SIG-M5 treated with dmso at 0.1 percent for 504 hours (cell line): ENCODE data around the gene ITPR2.
A peak's percentile ranks its signal among the peaks of the same experiment; 100 is the strongest.
"Not testable (repeated sequence)": the region's sequence is repeated elsewhere in the genome, so short reads cannot be mapped to it uniquely, and the experiment has no call there.

ENCODE experiments used
- DNase-seq: peaks from one replicate; lab custom pipeline; 2025; ENCODE audit not compliant: unreplicated experiment; lab: John Stamatoyannopoulos, UW

The ITPR2 gene

DNA sequence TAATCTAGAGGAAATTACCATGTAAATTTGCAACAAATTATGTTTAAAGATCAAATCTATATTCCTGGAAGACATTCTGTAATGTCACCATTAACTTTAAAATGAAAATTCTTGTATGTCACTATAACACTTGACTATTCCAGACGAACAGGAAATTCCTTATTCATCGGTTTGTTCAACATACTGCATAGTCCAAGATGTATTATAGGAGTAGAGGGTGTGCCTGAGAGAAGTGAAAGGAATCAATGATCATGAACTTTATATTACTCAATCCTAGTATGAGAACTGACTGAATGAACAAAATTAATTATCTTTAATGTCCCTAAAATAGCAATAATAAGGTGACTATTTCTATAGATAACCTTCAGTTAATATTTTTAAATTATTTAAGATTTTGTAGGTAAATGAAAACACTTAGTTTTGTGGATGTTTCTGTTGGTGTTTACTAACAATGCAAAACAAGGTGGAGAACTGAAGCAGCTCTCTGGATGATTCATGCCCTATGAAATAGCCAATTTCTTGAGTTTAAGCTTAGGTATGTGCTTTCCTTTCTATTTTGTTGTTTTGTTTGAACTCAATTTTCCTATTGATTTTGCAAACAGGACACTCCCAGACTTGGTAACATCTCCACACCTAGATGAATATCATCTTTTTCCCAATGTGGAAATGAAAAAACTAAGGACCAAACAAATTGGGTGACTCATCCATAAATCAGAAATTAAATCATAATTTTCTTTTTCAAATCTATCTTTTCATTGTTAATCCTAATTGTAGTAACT is 18.2 kb upstream of the ITPR2 start:
- DNase-seq: no peak

DNA sequence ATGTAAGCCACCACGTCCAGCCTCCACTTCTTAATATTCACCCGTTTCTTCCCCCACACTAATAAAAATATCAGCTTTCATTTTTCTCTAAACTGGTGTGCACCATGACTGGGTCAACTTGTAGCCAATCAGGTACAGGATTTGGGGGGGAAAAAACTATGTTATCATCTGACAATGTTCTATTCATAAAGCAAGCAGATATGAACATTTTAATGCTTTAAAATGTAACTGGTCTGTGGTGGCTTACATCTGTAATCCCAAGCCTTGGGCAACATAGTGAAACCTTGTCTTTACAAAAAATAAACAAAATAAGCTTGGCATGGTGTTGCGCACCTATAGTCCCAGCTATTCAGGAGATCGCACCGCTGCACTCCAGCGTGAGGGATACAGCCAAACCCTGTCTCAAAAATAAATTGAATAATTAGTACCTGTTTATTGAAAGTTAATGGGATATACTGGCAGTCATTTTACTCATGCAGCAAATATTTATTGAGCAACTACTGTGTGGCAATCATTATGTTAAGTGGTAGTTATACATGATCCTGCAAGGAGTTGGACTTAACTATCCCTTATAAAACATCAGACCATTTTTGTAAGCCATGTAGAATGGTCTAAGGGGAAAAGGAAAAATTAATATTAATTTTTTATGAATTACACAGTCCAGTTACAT is 15.3 kb upstream of the ITPR2 start:
- DNase-seq: no peak

DNA sequence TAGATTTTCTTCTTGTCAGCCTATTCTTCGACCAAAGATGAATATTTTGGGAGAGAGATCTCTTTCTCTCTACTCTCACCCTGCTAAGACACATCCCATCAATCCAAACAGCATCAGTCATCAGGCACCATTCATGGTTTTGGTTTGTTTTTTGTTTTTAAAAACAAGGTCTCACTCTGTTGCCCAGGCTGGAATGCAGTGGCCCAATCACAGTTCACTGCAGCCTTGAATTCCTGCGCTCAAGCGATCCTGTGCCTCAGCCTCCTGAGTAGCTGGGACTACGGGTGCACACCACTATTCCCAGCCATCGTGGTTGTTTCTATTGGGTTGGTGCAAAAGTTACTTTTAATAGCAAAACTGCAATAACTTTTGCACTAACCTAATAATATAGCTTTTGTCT is 14.4 kb upstream of the ITPR2 start:
- DNase-seq: no peak

DNA sequence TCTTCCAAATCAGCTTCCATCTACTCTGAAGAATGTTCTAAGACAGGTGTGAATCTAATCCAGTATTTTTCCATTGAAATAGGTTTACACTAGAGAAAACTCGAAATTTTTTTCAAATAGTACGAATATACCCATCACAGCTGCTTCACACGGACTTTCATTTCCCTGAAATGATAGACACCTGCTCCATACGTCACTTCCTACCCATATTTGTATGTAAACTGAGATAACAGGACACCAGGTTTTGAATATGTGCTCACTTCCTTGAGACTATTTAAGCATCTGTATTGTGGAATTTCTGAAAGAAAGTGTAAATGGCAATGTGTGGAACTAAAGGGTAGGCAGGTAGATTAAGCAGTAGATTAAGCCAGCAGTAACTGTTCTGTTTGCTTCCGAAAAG is 13.4 kb upstream of the ITPR2 start:
- no peak for DNase-seq

DNA sequence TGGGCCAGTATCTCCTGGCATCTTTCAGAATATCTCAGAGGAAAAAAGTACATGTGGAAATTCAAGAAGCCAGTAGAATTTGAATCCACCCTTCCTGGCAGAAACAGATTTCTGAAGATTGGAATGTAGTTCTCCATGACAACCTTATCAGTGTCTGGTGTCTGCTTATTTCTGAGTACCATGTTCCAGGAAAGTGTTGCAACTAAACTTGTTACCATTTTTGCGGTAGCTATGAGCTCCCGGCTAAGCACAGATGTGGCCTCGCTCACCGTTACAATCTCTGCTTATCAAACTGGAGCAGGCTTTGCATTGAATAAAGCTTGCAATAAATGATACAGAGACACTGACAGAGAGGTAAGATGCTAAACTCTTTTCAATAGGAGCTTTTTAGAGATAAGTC is 13.0 kb upstream of the ITPR2 start:
- peak; percentile 6 for DNase-seq

DNA sequence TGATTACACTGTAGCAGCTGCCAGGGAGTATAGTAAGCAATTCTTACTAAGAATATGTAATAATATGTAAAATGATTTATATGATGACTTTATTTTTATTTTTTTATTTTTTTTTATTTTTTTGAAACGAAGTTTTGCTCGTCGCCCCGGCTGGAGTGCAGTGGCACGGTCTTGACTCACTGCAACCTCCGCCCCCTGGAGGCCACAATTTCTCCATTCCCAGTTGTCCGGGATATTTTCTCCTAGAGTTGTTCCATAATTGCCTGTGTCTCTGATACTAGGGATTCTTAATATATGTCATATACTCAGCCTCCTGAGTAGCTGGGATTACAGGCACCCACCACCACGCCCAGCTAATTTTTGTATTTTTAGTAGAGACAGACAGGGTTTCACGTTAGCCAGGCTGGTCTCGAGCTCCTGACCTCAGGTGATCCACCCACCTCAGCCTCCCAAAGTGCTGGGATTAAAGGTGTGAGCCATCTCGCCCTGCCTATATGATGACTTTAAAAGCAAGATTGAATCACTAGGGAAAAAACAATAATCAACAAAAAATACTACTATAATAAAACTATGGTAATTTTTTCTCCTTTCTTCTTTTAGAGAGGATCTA is 12.2 kb upstream of the ITPR2 start:
- DNase-seq: no peak

DNA sequence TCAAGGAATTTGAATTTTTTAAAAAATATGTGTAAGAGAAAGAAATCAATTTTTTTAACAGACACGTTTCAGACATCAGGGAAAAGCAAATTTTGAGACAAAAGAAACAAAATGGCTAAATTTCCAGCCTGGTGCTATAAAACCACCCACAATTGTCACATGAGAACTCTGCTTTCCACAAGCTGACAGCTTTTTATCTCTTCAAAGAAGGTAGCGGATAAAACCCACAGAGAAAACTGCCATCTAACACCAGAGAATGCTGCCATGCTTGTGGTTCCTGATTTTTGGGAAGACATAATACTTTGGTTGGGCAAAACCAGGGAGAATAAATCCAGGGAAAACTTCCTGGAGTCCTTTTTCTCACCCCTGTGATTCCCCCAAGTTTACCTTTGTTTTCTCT is 10.3 kb upstream of the ITPR2 start:
- no peak for DNase-seq

DNA sequence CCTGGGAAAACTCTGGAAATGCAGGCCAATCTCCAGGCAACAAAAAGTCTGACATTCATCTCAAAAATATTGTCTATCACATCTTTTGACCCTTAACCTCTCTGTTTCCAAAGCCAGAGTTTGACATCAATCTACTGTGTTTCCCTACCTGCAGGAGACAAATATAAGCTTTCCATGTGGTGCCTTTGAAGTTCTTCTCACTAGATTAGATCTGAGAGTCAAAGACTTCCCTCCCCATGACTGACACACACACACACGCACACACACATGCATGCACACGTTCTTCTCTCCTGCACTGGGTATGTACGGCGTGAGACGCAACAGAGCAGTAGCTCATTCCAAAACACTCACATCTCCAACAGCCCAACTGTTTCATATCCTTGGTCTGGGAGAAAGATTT is 8.1 kb upstream of the ITPR2 start:
- no peak for DNase-seq

DNA sequence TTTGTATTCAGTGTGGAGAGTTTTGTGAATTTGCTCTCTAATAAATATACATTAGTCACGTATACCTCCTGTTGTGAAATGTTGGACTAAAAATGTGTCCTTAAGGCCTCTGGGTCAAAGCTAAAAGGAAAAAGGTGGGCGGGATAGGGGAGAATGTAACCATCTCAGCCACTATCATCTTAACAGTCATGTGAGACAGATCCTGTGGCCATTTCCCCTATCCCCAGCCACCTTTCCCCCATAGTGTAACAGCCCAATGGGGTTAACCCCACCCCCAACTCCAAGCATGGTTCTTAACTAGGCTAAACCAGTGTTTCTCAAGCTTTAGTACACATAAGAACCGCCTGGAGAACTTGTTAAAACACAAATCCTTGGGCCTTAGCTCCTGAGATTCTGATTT is 6.5 kb upstream of the ITPR2 start:
- no peak for DNase-seq

DNA sequence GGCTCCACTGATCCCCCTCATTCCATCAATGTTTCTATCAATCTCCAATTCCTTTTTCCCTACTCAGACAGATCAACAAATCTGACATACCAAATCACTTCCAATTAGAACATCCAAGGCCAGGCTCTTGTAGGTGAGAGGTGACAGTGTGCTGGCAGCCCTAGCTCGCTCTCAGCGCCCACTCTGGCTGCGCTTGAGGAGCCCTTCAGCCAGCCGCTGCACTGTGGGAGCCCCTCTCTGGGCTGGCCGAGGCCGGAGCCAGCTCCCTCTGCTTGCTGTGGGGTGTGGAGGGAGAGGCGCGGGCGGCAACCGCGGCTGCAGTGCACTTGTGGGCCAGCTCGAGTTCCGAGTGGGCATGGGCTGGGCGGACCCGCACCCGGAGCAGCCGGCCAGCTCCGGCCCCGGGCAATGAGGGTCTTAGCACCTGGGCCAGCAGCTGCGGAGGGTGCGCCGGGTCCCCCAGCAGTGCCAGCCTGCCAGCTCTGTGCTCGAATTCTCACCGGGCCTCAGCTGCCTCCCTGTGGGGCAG is 6.0 kb upstream of the ITPR2 start:
- no peak for DNase-seq

DNA sequence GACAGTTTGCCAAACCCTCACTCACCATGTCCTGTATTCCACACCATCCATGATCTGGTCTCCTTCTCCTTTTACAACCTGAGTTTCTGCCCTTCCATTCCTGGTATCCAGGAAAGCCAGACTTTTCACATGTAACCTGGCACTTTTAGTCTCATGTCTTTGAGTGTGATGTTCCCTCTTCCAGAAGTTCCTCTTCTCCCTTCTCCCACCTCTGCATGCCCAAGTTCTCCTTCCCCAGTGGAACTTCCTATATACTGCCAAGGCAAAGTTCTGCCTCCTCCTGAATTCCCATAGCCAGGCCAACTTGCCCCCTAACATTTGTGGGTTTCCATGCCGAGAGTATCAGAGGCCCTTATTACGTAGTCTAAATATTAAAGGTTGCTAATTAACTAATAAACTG is 3.2 kb upstream of the ITPR2 start:
- no peak for DNase-seq

DNA sequence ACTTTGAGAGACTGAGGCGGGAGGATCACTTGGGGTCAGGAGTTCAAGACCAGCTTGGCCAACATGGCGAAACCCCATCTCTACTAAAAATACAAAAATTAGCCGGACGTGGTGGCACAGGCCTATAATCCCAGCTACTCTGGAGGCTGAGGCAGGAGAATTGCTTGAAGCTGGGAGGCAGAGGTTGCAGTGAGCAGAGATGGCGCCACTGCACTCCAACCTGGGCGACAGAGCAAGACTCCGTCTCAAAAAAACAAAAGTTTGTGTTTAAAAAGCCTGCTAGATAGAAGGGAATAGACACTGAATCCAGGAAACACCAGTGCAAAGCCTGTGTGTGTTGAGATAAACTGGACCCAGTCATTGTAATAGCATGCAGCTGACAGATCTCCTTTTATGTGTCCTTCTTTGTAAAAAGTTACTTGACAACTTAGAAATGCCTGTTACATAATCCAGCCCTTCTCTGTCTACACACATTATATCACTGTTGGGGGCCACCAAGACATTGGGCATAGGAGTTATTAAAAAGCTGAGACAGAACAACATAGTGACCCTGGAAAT is 1.6 kb upstream of the ITPR2 start:
- not testable (repeated sequence) for DNase-seq

DNA sequence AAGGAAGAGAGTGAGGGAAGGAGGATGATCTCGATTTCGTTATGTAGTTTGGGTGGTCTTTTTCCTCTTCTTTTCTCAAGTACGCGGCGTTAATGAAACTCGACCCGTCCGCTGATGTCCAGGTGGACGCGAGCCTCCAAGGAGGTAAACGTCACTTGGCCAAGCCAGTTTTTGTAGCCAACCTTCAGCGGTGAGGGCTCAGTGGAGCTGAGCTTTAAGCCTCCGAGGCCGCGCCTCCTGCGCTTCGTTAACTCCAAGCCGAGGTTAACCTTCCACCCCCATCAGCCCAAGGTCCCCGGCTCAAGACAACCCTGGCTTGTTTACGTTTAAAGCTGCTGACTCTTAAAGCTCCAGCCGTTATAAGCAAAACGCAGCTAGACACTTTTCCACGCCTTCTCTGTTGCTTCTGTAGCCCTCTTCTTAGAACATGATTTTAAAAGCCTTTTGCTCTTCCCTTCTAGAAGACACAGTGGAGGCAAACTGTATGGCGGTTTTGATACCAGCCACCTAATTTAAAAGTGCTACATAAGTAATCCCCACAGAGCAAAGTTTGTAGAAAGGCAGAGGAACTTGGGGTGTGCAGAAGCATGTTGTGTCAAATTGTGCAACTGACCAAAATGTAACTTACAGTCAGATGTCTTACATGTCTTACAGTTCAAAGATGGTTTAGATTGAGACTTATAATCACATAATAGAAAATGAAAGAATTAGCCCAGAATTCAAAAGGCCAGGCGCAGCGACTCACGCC is 923 bp upstream of the ITPR2 start:
- DNase-seq: peak; percentile 44

DNA sequence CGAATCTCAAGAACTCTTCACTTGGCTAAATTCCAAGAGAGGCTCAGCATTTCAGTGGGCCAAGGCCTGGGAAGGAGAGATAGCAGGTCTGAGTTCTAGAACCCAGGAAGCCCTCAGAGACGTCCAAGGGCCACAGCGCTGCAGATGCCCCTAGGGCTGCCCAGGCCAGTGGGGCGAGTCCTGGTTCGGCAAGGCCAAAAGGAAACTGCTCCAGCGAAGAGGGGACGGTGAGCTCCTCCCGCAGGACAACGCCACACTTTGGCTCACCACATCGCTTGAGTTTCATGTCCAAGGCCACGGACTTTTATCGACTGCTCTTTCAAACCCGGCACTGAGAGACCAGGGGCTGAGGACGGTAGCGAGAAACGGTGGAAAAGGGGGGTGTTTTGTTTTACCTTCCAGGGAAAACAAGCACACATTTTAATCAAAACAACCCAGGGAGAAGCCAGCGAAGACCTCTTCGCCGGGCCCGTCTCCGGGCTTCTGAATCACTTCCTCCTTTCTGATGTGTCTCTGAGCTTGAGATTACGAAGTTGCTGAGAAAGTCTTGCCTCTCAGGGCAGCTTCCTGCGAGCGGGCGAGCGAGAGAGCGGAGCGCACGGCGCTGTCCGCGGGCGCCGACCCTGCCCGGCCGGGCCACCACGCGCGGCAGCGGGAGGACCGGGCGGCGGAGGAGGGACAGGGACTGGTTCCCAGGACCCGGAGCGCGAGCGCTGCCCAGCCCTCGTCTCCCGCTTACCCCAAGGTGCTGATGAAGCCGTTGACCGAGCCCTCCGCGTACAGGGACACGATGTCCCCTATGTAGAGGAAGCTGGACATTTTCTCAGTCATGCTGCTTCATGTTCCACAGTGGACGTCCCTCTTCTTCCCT is 808 bp downstream of the ITPR2 start:
- DNase-seq: peak; percentile 91

DNA sequence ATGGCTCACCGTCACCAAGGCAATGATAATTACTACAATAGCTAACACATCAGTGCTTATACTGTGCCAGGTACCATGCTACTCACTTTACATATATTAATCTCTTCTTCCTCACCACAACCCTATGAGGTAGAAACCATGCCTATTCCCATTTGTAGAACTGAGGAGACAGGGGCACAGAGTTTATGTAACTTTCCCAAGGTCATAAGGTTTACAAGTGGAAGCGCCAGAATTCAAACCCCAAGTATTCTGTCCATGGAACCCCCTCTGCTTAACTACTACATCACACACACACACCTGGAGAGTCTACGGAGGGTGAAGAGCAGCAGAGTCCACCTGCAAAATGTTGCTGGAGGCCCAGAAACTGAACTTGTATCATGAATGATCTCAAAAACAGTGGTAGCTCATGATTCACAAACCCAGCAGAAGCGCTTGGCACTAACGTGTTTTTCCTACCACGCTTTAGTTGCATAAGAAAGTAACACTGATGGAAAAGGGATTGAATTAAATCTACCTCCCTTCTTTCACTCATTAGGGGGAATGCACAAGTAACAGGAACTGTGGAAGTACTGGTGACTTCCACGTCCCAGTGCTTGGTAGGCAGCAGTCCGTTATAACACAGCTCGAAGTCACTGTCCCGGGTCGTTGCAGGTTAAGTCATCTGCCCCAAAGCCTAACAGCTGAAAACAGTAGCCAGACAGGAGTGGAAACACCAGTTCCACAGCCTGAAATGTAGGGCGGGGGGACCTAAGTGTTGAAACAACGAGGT is 2.0 kb downstream of the ITPR2 start:
- DNase-seq: no peak

DNA sequence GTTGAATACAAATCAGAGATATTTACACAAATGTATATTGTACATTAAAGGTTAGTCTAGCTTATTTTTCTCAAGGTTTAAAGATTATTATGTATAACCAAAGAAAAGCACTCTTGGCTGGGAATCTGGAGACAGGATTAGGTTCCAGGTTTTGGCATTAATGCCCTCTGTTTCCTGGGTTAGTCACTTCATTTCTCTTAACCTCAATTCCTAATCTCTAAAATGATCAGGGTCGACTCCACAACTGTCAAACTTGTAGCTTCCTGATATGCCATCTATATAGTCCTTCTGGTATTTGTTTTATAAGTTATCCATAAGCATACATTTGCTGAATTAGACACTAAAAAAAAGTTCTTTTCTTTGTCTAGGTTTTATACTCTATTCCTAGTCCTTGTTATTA is 2.6 kb downstream of the ITPR2 start:
- no peak for DNase-seq

DNA sequence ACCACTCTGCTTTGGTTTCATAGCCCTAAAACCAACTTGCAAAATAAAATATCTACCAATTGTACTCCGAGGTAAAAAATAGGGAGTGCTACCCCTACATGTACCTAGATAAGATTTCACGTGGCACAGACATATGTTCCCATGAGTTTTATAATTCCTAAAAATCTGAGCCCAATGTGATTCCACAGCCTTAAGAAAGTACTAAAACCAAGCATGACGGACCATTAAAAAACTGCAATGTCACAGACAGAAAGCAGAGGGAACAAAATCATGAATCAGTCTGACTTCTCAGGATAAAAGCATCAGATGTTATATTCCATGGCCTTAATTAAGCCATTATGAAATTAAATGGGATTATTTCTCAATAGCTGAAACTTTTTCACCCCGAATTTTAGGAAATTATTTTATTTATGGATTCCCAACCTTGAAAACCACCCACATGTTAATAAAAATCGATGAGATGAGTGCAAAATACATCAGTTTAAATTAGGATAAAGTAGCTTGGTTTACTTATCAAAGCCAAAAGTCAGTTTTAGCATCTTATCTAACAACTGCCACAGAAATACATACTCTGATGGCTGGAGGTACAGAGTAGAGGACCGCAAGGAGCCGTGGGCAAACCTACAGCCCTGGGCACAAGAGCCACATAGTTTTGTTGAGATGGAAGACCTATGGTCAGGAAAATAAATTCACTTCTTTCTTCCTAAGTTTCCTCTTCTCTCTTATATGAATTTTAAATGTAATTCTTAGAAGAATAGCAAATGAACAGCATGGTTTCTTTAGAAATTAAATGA is 4.5 kb downstream of the ITPR2 start:
- DNase-seq: no peak

DNA sequence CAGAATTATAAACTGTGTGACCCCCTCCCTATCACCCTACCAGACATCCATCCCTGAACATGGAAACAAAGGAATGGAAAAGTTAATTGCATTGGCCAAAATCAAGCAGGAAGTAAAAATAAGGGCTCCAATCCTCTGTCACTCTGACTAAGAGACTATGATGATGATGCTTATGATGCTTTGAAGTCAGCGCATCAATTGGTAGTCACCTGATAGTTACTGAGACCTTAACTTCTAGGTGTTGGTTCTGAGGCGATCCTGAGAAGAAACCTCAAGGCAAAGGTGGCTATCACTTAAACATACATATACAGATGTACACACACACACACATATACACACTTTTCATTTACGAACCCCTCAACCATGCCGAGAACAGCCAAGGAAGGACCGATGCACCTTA is 6.6 kb downstream of the ITPR2 start:
- no peak for DNase-seq
